Heart left ventricle (tissue), 16 donors: ENCODE data around the gene EPHB1. TPM values are rescaled to one million over a fixed set of nuclear protein-coding genes. Genes with fewer than 3 reads are reported as not detected.

ENCODE experiments used
- ATAC-seq, 4 donors: fragments of 200-7000 bp; cut with Tn5 transposase; one replicate each; pipeline ENCODE4 v1.9.1; 2020 to 2022; ENCODE audit warnings: moderate library complexity in 4 of 4, mild to moderate bottlenecking in 3 of 4, moderate number of reproducible peaks in 1 of 4
- DNase-seq, 5 donors: peaks; one replicate each; pipeline ENCODE4 v3.0.0-alpha.2; 2020
- H3K27ac ChIP-seq, 12 donors: fragments of 200-600 bp; sonication (generic) in 4 of 12; one replicate each; pipeline versions ENCODE4 v1.5.0 to v1.8.0; 2016 to 2022; ENCODE audit warnings: mild to moderate bottlenecking in 2 of 12
- H3K27me3 ChIP-seq, 9 donors: fragments of 200-600 bp; sonication (generic) in 2 of 9; one replicate each; pipeline versions ENCODE4 v1.5.1 to v1.8.0; 2016 to 2022; ENCODE audit warnings: mild to moderate bottlenecking in 3 of 9
- H3K36me3 ChIP-seq, 9 donors: fragments of 200-600 bp; sonication (generic) in 2 of 9; one replicate each; pipeline versions ENCODE4 v1.5.0 to v1.8.0; 2018 to 2022; ENCODE audit warnings: mild to moderate bottlenecking in 2 of 9
- H3K4me1 ChIP-seq, 12 donors: fragments of 200-600 bp; sonication (generic) in 4 of 12; one replicate each; pipeline versions ENCODE4 v1.5.0 to v1.8.0; 2016 to 2022; ENCODE audit warnings: mild to moderate bottlenecking in 3 of 12
- H3K4me3 ChIP-seq, 12 donors: fragments of 200-600 bp; sonication (generic) in 4 of 12; one replicate each; pipeline versions ENCODE4 v1.5.0 to v1.8.0; 2017 to 2022; ENCODE audit warnings: mild to moderate bottlenecking in 9 of 12, moderate library complexity in 4 of 12
- H3K9me3 ChIP-seq, 12 donors: fragments of 200-600 bp; sonication (generic) in 4 of 12; one replicate each; pipeline versions ENCODE4 v1.5.0 to v1.8.0; 2016 to 2022; ENCODE audit warnings: mild to moderate bottlenecking in 1 of 12
- CTCF ChIP-seq, 12 donors: fragments of 200-600 bp; sonication (generic) in 4 of 12; IDR thresholded peaks; one replicate each; pipeline versions ENCODE4 v1.5.0 to v1.8.0; 2018 to 2022; ENCODE audit warnings: antibody characterized with exemption in 12 of 12, mild to moderate bottlenecking in 5 of 12
- POLR2A ChIP-seq, 2 donors: fragments of 450-650 bp; IDR thresholded peaks; one replicate each; pipeline ENCODE4 v1.6.1; 2017; ENCODE audit warnings: antibody characterized with exemption in 2 of 2, mild to moderate bottlenecking in 2 of 2, moderate library complexity in 2 of 2
- WGBS, 4 donors: extraction: QIAGEN DNeasy Blood & Tissue Kit in 2 of 4; methylation state at CpG; one replicate each; pipeline versions ENCODE4 v1.1.5 to v1.1.7; 2013 to 2018; 5-methylcytosine and 5-hydroxymethylcytosine counted together
- intact Hi-C, 10 donors: fragments of 100-400 bp; cut with DNase I; formaldehyde crosslinking; loops; one replicate each; pipeline versions ENCODE4 v1.11.1 to v1.14.2; 2022
- polyA plus RNA-seq, 2 donors: library from polyadenylated mRNA; stranded (reverse); fragments of 200-250 nt; gene quantifications; one replicate each; pipeline ENCODE4 v1.2.3, GENCODE V29; 2013
- total RNA-seq, 9 donors: library from RNA; depleted of rRNA in 2 of 9; stranded (reverse); fragments of >200 nt in 2 of 9; fragmentation: NEBNext Ultra II Directional in 3 of 9; extraction: Animal tissue kit (Norgen Biotek cat#: 25700) in 3 of 9; gene quantifications; one replicate each; pipeline versions ENCODE4 v1.1.0 to v1.2.4, GENCODE V29; 2016 to 2023
- donor health status: ischemic (EF 13 %, LVEDD 7.1; RV severe dilation, severe dysfunction).
- donor health status: healthy with polysubstance abuse.
- donor health status: DM: no; HTN: yes; CAD: no.
- donor health status: DM: no; HTN: no; CAD: no.
- donor health status: ischemic (EF 25% LVEDD 6.9; RV normal size, moderate dysfunction).
- donor health status: ischemic (EF 25% LVEDD 5.7; RV mildly dilated, moderate dysfunction).
- donor health status: healthy.
- donor health status: DM: yes; HTN: yes; CAD: no.
- donor health status: ischemic (EF 35%, LVEDD 5.7; RV mildly dilated, moderate dysfunction).
- donor health status: nonischemic (EF 11% LVEDD 7.7; RV severe dilation, severe dysfunction).
- donor health status: DM: yes; HTN: yes; CAD: no.
- donor health status: PGD.
- donor health status: ischemic (EF 29% LVEDD 5.4; RV normal size, mild dysfunction).
- donor health status: nonischemic (EF 23%, LVEDD 6.1; RV moderate dilation, normal function).

The EPHB1 gene
- total and polyA plus RNA-seq, 11 donors: 0.31 to 2.2 (median 1.1) TPM

GRCh38 chr3:135131290-135131689 lies 336.2 kb downstream of the EPHB1 start:
- no peak for ATAC-seq
- intact Hi-C loops: no loop called here
- 55 to 80% (median 72%) methylated on average over 7 of the region's 7 CpGs for WGBS, 4 donors

GRCh38 chr3:135133905-135134683 lies 339.0 kb downstream of the EPHB1 start:
- no peak for TF ChIP-seq CTCF (IDR thresholded peaks at IDR 0.05)
- no peak for TF ChIP-seq POLR2A (IDR thresholded peaks at IDR 0.05)
- Histone ChIP-seq H3K9me3 (no peaks in the 10 kb centered on the region), H3K4me3 (no peak overlapping the region), H3K27ac (no peak overlapping the region), H3K27me3 (no peaks in the 10 kb centered on the region), H3K36me3 (no peaks in the 10 kb centered on the region), H3K4me1 (no peaks in the 10 kb centered on the region)
- ATAC-seq: no peak
- DNase-seq: no peak
- intact Hi-C loops: no loop called here
- 89 to 93% (median 91%) methylated on average over 8 of the region's 8 CpGs for WGBS, 4 donors

More at GRCh38 chr3:135131290-135131689, 336.2 kb downstream of the EPHB1 start:
- TF ChIP-seq POLR2A (IDR thresholded peaks at IDR 0.05): no peak
- TF ChIP-seq CTCF (IDR thresholded peaks at IDR 0.05): no peak
- no peak for DNase-seq
- H3K27ac ChIP-seq: no peak overlapping the region
- no peaks in the 10 kb centered on the region for H3K9me3 ChIP-seq
- peaks cover 0 to 4% (median 0%) of the 10 kb centered on the region in 9 donors for H3K27me3 ChIP-seq
- H3K36me3 ChIP-seq: no peaks in the 10 kb centered on the region
- no peaks in the 10 kb centered on the region for H3K4me1 ChIP-seq
- H3K4me3 ChIP-seq: no peak overlapping the region

GRCh38 chr3:135134684-135135075 lies 339.6 kb downstream of the EPHB1 start:
- intact Hi-C loops: no loop called here
- WGBS, 4 donors: 65 to 86% (median 83%) methylated on average over 3 of the region's 3 CpGs

GRCh38 chr3:135135445-135135844 lies 340.4 kb downstream of the EPHB1 start:
- no peak overlapping the region for H3K4me3 ChIP-seq
- no peak overlapping the region for H3K27ac ChIP-seq
- TF ChIP-seq CTCF (IDR thresholded peaks at IDR 0.05): no peak
- no peak for TF ChIP-seq POLR2A (IDR thresholded peaks at IDR 0.05)
- H3K4me1 ChIP-seq: no peaks in the 10 kb centered on the region
- WGBS, 4 donors: 90 to 100% (median 93%) methylated on average over 1 of the region's 1 CpG
- ATAC-seq (no peak), DNase-seq (no peak)
- H3K27me3 ChIP-seq: no peaks in the 10 kb centered on the region
- H3K36me3 ChIP-seq: no peaks in the 10 kb centered on the region
- intact Hi-C loops: no loop called here
- no peaks in the 10 kb centered on the region for H3K9me3 ChIP-seq

More at GRCh38 chr3:135134684-135135075, 339.6 kb downstream of the EPHB1 start:
- Histone ChIP-seq H3K27ac (no peak overlapping the region), H3K9me3 (no peaks in the 10 kb centered on the region), H3K36me3 (no peaks in the 10 kb centered on the region), H3K4me3 (no peak overlapping the region), H3K4me1 (no peaks in the 10 kb centered on the region), H3K27me3 (no peaks in the 10 kb centered on the region)
- ATAC-seq (no peak), DNase-seq (no peak)
- no peak for TF ChIP-seq POLR2A (IDR thresholded peaks at IDR 0.05)
- no peak for TF ChIP-seq CTCF (IDR thresholded peaks at IDR 0.05)
